Choroid plexus epithelial cell (primary cell): ENCODE measurements around the gene SLC17A4.

Source experiments
- DNase-seq: peaks from one replicate; pipeline ENCODE4 v3.0.0-alpha.2; 2010; ENCODE audit warnings: low read depth
- H3K4me3 ChIP-seq: 2 replicates; pipeline ENCODE4 v1.5.1; 2011; ENCODE audit warnings: low read depth, mild to moderate bottlenecking, control low read depth, low read length, moderate library complexity
- CTCF ChIP-seq: conservative IDR thresholded peaks from 2 replicates; pipeline ENCODE4 v1.5.1; 2011; ENCODE audit warnings: low read depth, mild to moderate bottlenecking, control low read depth, inconsistent platforms, low read length, moderate library complexity

The SLC17A4 gene

GRCh38 chr6:25787428-25787827 lies 32.9 kb downstream of the SLC17A4 start:
- no peak overlapping the region for H3K4me3 ChIP-seq
- DNase-seq: no peak
- TF ChIP-seq CTCF: no peak

GRCh38 chr6:25788305-25788922 lies 33.9 kb downstream of the SLC17A4 start:
- H3K4me3 ChIP-seq: no peak overlapping the region
- peak; percentile 67 for DNase-seq
- TF ChIP-seq CTCF: peak; percentile 81

GRCh38 chr6:25789475-25789874 lies 34.9 kb downstream of the SLC17A4 start:
- no peak for TF ChIP-seq CTCF
- DNase-seq: no peak
- H3K4me3 ChIP-seq: no peak overlapping the region

GRCh38 chr6:25792016-25792415 lies 37.5 kb downstream of the SLC17A4 start:
- H3K4me3 ChIP-seq: no peak overlapping the region
- no peak for TF ChIP-seq CTCF
- DNase-seq: no peak

- H3K4me3 ChIP-seq: no peak overlapping the region
- DNase-seq: no peak
- no peak for TF ChIP-seq CTCF
Observed at GRCh38 chr6:25793970-25794369, 39.4 kb downstream of the SLC17A4 start.

GRCh38 chr6:25794784-25795183 lies 40.2 kb downstream of the SLC17A4 start:
- H3K4me3 ChIP-seq: no peak overlapping the region
- TF ChIP-seq CTCF: no peak
- no peak for DNase-seq

- DNase-seq: no peak
- no peak overlapping the region for H3K4me3 ChIP-seq
- no peak for TF ChIP-seq CTCF
Observed at GRCh38 chr6:25801436-25801835, 46.9 kb downstream of the SLC17A4 start.
